HPDE6-E6E7 (cell line): ENCODE data around the gene CR1L.
"Not testable (repeated sequence)": the region's sequence is repeated elsewhere in the genome, so short reads cannot be mapped to it uniquely, and the experiment has no call there.

Experiments used
- DNase-seq: peaks from one replicate; pipeline ENCODE4 v3.0.0; 2011; ENCODE audit warnings: missing footprints; ENCODE audit errors: extremely low spot score

CR1L gene

DNA sequence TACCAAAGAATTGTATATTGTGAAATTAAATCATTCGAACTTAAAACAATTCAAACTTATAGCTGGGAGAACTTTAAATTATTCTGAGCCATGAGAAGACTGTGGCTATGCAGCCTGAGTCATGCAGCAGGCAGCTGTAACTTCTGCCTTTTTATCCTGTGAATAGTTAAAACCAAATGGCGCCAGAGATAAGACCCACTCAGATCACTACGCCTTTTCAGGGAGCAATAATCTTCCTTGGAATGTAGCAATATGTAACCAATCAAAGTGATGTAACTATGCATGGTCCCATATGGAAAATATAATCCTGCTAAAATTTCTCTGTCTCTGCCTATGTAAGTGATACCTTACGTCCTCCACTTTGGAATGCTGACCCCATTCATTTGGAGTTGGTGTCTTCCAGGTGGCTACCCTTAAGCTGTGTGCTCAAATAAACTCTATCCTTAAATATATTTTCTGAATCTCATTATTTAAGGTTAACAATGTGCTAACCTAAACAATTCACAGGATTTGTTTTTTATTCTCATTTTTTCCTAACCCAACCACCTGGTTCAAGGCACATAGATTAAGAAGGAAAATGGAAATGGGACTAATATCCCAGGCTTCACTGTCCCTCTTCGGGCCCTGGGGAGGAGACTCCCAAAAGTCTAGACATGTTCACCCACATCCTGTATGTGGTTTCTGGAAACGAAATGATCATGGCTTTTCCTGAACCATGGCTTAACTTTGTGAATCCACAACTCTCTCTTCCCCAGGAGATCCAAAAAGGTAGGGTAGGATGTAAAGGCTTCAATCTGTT is 35.9 kb downstream of the CR1L start:
- not testable (repeated sequence) for DNase-seq

- DNase-seq, result not testable (repeated sequence)
Observed at GRCh38 chr1:207682872-207683434, 38.0 kb downstream of the CR1L start.

- not testable (repeated sequence) for DNase-seq
Observed at GRCh38 chr1:207690551-207690950, 45.6 kb downstream of the CR1L start.

- DNase-seq, result no peak
Observed at GRCh38 chr1:207691010-207691409, 46.1 kb downstream of the CR1L start.

DNA sequence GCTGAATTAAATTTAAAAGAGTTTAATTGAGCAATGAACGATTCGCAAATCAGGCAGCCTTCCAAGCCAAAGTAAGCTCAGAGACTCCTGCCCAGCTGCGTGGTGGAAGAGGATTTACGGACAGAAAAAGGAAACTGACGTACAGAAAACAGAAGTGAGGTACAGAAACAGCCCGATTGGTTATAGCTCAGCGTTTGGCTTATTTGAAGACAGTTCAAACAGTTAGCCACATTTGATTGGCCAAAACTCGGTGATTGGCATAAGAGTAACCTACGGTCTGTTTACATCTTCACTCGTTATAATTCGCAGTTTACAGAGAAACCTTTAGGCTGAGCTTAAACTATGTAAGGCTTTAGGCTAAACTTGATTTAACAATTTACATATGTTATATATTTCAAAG is 46.9 kb downstream of the CR1L start:
- no peak for DNase-seq

DNA sequence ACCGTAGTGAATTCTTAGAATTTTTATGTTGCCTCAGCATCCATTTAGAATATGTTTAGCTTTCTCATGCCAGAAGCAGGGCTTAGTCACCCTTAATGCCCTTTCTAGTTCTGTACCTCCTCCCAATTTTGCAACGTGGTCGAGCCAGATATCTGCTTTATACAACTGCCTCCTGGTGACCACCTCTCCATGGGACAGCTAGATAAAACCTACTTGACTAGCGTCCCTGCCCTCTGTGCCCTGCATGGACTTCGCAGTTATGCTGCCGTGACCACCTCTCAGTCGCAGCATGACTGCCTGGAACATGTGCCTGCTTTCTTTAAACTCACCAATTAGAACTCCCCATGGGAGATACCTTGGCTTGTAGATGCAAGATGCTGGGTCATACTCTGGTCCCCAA is 47.4 kb downstream of the CR1L start:
- DNase-seq, result not testable (repeated sequence)

DNA sequence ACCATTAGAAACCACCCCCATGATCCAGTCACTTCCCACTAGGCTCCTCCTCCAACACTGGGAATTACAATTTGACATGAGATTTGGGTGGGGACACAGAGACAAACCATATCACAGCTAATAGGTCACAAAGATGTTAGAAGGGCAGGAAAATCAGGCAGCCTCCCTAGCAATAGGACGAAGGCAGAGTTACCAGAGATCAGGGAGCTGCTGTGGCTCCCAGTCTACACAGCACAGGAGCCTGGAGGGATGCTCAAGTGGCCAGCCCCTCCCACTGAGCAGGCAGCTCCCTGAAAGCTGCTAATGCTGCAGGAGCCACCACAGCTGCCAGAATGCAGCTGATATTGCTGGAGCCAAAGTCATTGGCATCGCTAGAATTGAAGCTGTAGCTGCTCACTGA is 51.0 kb downstream of the CR1L start:
- no peak for DNase-seq

GRCh38 chr1:207698822-207699483 is 54.0 kb downstream of the CR1L start:
- DNase-seq, result no peak

DNA sequence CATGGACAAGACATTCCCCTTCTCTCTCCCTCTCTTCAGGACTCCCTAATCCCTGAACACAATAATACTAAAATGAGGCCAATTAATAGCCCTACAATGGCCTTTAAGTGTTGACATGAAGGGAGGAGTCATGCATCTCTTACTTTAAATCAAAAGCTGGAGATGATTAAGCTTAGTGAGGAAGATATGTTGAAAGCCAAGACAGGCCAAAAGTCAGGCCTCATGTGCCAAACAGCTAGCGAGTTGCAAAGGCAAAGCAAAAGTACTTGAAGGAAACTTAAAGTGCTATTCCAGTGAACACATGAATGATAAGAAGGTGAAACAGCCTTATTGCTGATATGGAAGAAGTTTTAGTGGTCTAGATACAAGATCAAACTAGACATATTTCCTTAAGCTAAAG is 57.4 kb downstream of the CR1L start:
- DNase-seq, result no peak

- no peak for DNase-seq
Observed at GRCh38 chr1:207703712-207704111, 58.8 kb downstream of the CR1L start.

- DNase-seq, result not testable (repeated sequence)
Observed at GRCh38 chr1:207708004-207708403, 63.1 kb downstream of the CR1L start.

GRCh38 chr1:207711285-207711684 is 66.4 kb downstream of the CR1L start:
- DNase-seq, result no peak

- not testable (repeated sequence) for DNase-seq
Observed at GRCh38 chr1:207712701-207713100, 67.8 kb downstream of the CR1L start.

DNA sequence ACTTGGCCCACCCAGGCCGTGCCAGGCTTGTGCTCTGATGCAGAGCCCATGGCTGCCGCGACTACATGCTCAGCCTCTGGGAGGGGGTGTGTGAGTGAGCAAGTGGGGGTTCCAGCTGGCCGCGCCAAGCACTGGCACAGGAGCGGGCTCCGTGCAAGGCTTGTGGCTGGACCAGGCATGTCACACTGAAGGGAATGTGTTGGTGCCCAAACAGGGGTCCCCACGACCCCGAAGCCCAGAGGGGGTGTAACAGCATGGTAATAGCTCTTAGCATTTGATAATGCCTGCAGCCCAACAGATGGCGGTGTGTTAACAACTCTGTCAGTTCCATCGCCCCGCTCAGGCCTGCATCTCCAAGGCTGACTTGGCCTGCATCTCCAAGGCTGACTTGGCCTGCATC is 68.6 kb downstream of the CR1L start:
- no peak for DNase-seq

GRCh38 chr1:207719234-207719633 is 74.3 kb downstream of the CR1L start:
- DNase-seq, result no peak

GRCh38 chr1:207728200-207728858 is 83.4 kb downstream of the CR1L start:
- DNase-seq, result not testable (repeated sequence)

- DNase-seq, result not testable (repeated sequence)
Observed at GRCh38 chr1:207737503-207738157, 92.7 kb downstream of the CR1L start.

DNA sequence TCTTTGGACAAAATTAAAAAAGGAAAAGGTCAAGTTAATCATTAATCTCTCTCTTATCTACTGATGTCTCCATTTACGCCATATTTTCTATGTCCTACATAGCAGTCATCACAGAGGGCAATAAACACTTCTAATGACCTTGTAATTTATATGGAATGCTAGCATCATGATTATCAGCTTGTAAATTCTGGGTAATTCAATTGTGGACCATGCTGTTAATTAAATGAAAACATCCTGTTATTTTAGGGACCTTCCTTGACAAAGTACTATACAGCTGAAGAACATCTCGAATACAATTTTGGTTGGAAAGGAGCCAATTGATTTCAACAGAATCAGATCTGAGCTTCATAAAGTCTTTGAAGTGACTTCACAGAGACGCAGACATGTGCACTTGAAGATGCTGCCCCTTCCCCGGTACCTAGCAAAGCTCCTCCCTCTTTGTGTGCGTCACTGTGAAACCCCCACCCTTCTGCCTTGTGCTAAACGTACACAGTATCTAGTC is 93.3 kb downstream of the CR1L start:
- not testable (repeated sequence) for DNase-seq

- no peak for DNase-seq
Observed at GRCh38 chr1:207740207-207740606, 95.3 kb downstream of the CR1L start.

DNA sequence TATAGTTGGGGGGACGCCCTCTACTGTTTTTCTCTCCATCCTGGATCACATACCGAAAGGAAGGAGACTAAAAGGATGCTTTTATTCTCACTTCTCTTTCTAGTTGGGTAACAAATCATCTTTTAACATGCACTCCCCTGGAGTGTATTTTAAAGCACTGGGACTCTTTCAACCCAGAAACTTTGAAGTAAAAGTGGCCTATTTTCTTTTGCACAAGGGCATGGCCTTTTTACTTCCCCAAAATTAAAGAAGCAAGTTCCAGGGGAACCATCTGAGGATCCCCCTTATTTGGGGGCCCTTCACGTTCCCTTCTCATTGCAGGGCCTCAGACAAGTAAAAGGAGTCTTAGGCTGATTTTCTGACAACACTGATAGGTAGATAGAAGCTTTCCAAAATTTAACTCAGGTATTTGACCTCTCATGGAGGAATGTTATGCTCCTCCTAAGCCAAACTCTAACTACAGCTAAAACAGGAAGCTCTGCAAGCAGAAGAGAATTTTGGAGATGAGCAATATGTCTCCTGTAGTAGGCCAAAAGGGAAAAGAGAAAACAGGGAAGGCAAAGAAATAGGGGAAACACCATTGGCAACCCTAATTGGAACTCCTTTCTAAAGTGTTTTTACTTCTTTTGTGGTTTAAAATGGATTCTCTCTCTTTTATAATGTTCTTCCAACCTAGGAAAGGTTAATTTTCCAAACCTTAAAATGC is 98.1 kb downstream of the CR1L start:
- DNase-seq, result no peak

- no peak for DNase-seq
Observed at GRCh38 chr1:207744000-207744534, 99.1 kb downstream of the CR1L start.
